ENCODE results near the gene PHOX2B. TPM values are rescaled to one million over a fixed set of nuclear protein-coding genes. Genes with fewer than 3 reads are reported as not detected.
"Not testable (repeated sequence)": the region's sequence is repeated elsewhere in the genome, so short reads cannot be mapped to it uniquely, and the experiment has no call there.

Gene PHOX2B
- total and polyA plus RNA-seq, 9 donors: 0.05 to 0.58 (median 0.28) TPM; not detected in 6

DNA sequence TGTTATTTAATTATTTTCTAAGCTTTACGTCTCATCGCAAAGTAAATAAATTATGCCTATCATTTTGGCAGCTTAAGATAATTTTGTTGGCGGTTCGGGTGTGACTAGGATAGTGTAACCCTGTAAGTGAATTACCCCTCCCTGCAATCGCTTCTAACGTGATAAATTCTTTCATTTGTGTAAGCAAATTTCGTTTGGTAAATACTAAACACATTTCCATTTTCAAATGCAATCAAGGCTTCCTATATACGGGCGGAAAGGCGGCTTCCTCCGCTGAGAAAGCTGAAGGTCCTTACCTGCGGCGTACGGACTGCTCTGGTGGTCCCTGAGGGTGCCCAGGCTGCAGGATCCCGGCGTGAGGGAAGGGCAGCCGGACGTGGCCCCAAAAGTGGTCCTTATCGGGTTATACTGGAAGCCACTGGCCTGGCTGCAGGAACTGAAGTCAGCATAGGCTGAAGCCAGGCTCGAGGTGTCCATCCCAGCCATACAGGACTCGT lies 403 bp downstream of the PHOX2B start:
- no peak for DNase-seq
- H3K27me3 ChIP-seq (ENCODE audit: control insufficient read depth, insufficient read depth, low read length): peaks cover 91% of the 10 kb centered on the region
- H3K9me3 ChIP-seq (replicated peaks; ENCODE audit: control insufficient read depth, low read depth, low read length): peaks cover 2% of the 10 kb centered on the region
- H3K27ac ChIP-seq (ENCODE audit: low read length): no peak overlapping the region
- H3K36me3 ChIP-seq (ENCODE audit: control insufficient read depth, insufficient read depth, low read length): no peaks in the 10 kb centered on the region
- peaks cover 11% of the 10 kb centered on the region for H3K4me1 ChIP-seq (ENCODE audit: control insufficient read depth, insufficient read depth, low read length)
- no peak overlapping the region for H3K4me3 ChIP-seq (ENCODE audit: low read length)
- WGBS (ENCODE audit: insufficient coverage): 2% methylated on average over 7 of the region's 21 CpGs

- H3K4me1 ChIP-seq (ENCODE audit: control insufficient read depth, insufficient read depth, low read length): peaks cover 11% of the 10 kb centered on the region
- H3K27me3 ChIP-seq (ENCODE audit: control insufficient read depth, insufficient read depth, low read length): peaks cover 93% of the 10 kb centered on the region
- no peak overlapping the region for H3K27ac ChIP-seq (ENCODE audit: low read length)
- no peak overlapping the region for H3K4me3 ChIP-seq (ENCODE audit: low read length)
- no peak for DNase-seq
- 3% methylated on average over 40 of the region's 49 CpGs for whole genome bisulfite sequencing (ENCODE audit: insufficient coverage)
- no peaks in the 10 kb centered on the region for H3K36me3 ChIP-seq (ENCODE audit: control insufficient read depth, insufficient read depth, low read length)
- H3K9me3 ChIP-seq (replicated peaks; ENCODE audit: control insufficient read depth, low read depth, low read length): peaks cover 2% of the 10 kb centered on the region
These were observed 1.1 kb downstream of the PHOX2B start for GRCh38 chr4:41747230-41748055.

DNA sequence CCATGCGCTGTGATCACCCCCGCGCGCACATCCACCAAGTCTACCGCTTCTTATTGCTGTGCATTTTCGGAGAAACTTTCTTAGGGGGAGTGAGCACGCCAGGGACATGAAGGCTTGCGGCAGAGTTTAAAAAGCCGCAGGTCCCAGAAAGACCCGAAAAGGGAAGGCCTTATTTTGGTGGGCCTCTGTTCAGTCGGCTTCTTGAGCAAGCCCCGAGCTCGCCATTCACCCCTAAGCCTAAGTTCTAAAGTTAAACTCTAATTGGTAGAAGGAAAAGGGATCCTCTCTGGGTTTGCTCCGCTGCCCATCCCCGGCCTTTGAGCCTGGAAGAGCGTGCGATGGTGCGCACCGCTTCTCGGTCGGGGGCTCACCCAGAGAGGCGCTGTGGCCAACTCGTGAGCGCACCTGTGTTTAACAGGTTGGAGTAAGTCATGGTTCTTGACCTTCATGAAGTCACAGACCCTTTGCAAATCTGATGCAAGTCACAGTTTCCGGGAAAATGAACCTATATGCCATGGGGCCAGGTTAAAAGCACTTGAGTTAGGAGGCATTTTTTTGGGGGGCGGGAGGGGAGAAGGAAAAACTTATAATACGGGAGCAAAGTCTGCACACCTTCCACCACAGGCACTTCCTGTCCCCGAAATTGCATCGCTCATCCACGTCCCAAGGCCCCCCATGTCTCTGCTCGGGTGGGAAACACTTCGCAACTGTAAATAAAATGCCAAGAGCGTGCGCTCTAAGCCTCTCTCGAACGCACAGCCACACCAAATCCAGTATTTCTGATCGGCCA lies 1.9 kb downstream of the PHOX2B start:
- peaks cover 11% of the 10 kb centered on the region for H3K4me1 ChIP-seq (ENCODE audit: control insufficient read depth, insufficient read depth, low read length)
- peaks cover 90% of the 10 kb centered on the region for H3K27me3 ChIP-seq (ENCODE audit: control insufficient read depth, insufficient read depth, low read length)
- no peak overlapping the region for H3K27ac ChIP-seq (ENCODE audit: low read length)
- no peak for DNase-seq
- H3K4me3 ChIP-seq (ENCODE audit: low read length): no peak overlapping the region
- H3K36me3 ChIP-seq (ENCODE audit: control insufficient read depth, insufficient read depth, low read length): no peaks in the 10 kb centered on the region
- peaks cover 2% of the 10 kb centered on the region for H3K9me3 ChIP-seq (replicated peaks; ENCODE audit: control insufficient read depth, low read depth, low read length)
- WGBS (ENCODE audit: insufficient coverage): 2% methylated on average over 25 of the region's 37 CpGs

DNA sequence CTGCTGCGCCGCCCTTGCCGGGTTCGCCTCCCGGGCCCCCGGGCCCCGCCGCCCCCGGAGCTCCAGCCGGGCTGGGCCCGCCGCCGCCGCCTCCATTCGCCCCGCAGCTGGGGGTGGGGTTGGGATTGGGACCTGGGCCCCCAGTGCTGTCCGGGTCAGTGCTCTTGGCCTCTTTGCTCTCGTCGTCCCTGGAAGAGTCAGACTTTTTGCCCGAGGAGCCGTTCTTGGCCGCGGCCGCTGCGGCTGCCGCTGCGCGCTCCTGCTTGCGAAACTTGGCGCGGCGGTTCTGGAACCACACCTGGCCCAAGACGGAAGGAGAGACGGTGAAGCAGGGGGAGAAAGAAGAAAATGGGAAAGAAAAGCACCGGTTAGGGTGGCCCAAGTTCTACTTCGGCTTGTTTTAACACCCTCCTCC lies 2.5 kb downstream of the PHOX2B start:
- Histone ChIP-seq H3K4me3 (ENCODE audit: low read length) (no peak overlapping the region), H3K27me3 (ENCODE audit: control insufficient read depth, insufficient read depth, low read length) (peaks cover 88% of the 10 kb centered on the region), H3K27ac (ENCODE audit: low read length) (no peak overlapping the region), H3K4me1 (ENCODE audit: control insufficient read depth, insufficient read depth, low read length) (peaks cover 11% of the 10 kb centered on the region), H3K36me3 (ENCODE audit: control insufficient read depth, insufficient read depth, low read length) (no peaks in the 10 kb centered on the region), H3K9me3 (replicated peaks; ENCODE audit: control insufficient read depth, low read depth, low read length) (peaks cover 2% of the 10 kb centered on the region)
- under 1% methylated on average over 29 of the region's 36 CpGs for WGBS (ENCODE audit: insufficient coverage)
- DNase-seq: no peak

- WGBS (ENCODE audit: insufficient coverage): 1% methylated on average over 50 of the region's 54 CpGs
- H3K9me3 ChIP-seq (replicated peaks; ENCODE audit: control insufficient read depth, low read depth, low read length): peaks cover 2% of the 10 kb centered on the region
- no peak overlapping the region for H3K4me3 ChIP-seq (ENCODE audit: low read length)
- H3K27ac ChIP-seq (ENCODE audit: low read length): no peak overlapping the region
- peaks cover 83% of the 10 kb centered on the region for H3K27me3 ChIP-seq (ENCODE audit: control insufficient read depth, insufficient read depth, low read length)
- no peak for DNase-seq
- H3K36me3 ChIP-seq (ENCODE audit: control insufficient read depth, insufficient read depth, low read length): no peaks in the 10 kb centered on the region
- H3K4me1 ChIP-seq (ENCODE audit: control insufficient read depth, insufficient read depth, low read length): peaks cover 11% of the 10 kb centered on the region
These were observed 3.1 kb downstream of the PHOX2B start for GRCh38 chr4:41745292-41746024.

GRCh38 chr4:41744572-41745291 lies 3.8 kb downstream of the PHOX2B start:
- Histone ChIP-seq H3K27me3 (ENCODE audit: control insufficient read depth, insufficient read depth, low read length) (peaks cover 81% of the 10 kb centered on the region), H3K9me3 (replicated peaks; ENCODE audit: control insufficient read depth, low read depth, low read length) (peaks cover 2% of the 10 kb centered on the region), H3K4me3 (ENCODE audit: low read length) (no peak overlapping the region), H3K4me1 (ENCODE audit: control insufficient read depth, insufficient read depth, low read length) (peaks cover 11% of the 10 kb centered on the region), H3K27ac (ENCODE audit: low read length) (no peak overlapping the region), H3K36me3 (ENCODE audit: control insufficient read depth, insufficient read depth, low read length) (no peaks in the 10 kb centered on the region)
- under 1% methylated on average over 28 of the region's 33 CpGs for WGBS (ENCODE audit: insufficient coverage)
- DNase-seq: no peak

GRCh38 chr4:41741354-41741753 lies 7.2 kb downstream of the PHOX2B start:
- Histone ChIP-seq H3K27ac (ENCODE audit: low read length) (no peak overlapping the region), H3K4me3 (ENCODE audit: low read length) (no peak overlapping the region), H3K4me1 (ENCODE audit: control insufficient read depth, insufficient read depth, low read length) (peaks cover 4% of the 10 kb centered on the region), H3K27me3 (ENCODE audit: control insufficient read depth, insufficient read depth, low read length) (peaks cover 62% of the 10 kb centered on the region), H3K36me3 (ENCODE audit: control insufficient read depth, insufficient read depth, low read length) (no peaks in the 10 kb centered on the region), H3K9me3 (replicated peaks; ENCODE audit: control insufficient read depth, low read depth, low read length) (peaks cover 2% of the 10 kb centered on the region)
- no peak for DNase-seq
- no CpG with 5 or more reads among the region's 2 CpGs for WGBS (ENCODE audit: insufficient coverage)

GRCh38 chr4:41737491-41737890 lies 11.0 kb downstream of the PHOX2B start:
- H3K27ac ChIP-seq (ENCODE audit: low read length); H3K4me1 ChIP-seq (ENCODE audit: control insufficient read depth, insufficient read depth, low read length); H3K9me3 ChIP-seq (replicated peaks; ENCODE audit: control insufficient read depth, low read depth, low read length); H3K36me3 ChIP-seq (ENCODE audit: control insufficient read depth, insufficient read depth, low read length); DNase-seq; H3K4me3 ChIP-seq (ENCODE audit: low read length): not testable (repeated sequence)
- 40% methylated on average over 1 of the region's 8 CpGs for WGBS (ENCODE audit: insufficient coverage)
- H3K27me3 ChIP-seq (ENCODE audit: control insufficient read depth, insufficient read depth, low read length): peaks cover 36% of the 10 kb centered on the region

DNA sequence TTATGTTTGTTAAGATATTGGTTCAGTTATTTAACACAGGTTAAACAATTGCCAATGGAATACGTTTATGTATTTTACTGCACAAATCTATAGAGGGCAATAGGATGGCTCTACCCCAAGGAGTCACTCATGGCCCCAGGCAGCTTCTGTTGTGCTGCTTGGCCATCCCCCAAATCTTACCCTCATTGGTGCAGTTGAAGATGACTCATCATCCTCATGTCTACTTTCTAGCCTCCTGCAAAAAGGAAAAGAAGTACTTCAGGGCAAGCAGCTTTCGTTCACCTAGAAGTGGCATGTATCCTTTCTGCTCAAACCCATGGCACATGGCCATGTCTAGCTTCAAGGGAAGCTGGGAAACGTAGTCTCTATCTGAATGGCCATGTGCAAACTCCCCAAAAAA lies 14.2 kb downstream of the PHOX2B start:
- no CpG with 5 or more reads among the region's 3 CpGs for WGBS (ENCODE audit: insufficient coverage)
- no peak overlapping the region for H3K27ac ChIP-seq (ENCODE audit: low read length)
- H3K4me1 ChIP-seq (ENCODE audit: control insufficient read depth, insufficient read depth, low read length): no peaks in the 10 kb centered on the region
- no peaks in the 10 kb centered on the region for H3K9me3 ChIP-seq (replicated peaks; ENCODE audit: control insufficient read depth, low read depth, low read length)
- H3K4me3 ChIP-seq (ENCODE audit: low read length): no peak overlapping the region
- peaks cover 34% of the 10 kb centered on the region for H3K27me3 ChIP-seq (ENCODE audit: control insufficient read depth, insufficient read depth, low read length)
- no peak for DNase-seq
- H3K36me3 ChIP-seq (ENCODE audit: control insufficient read depth, insufficient read depth, low read length): no peaks in the 10 kb centered on the region

All from muscle of leg (tissue), 11 donors.